22Rv1 (cell line): ENCODE measurements around the gene SPINK2.

ENCODE experiments used
- ZFX ChIP-seq: fragments of 450-650 bp; IDR thresholded peaks from 2 replicates; pipeline ENCODE4 v1.6.1; 2017; ENCODE audit warnings: antibody characterized with exemption, borderline replicate concordance
- TF ChIP-seq, protein P1 (sequence below): fragments of 450-650 bp; IDR thresholded peaks from 2 replicates; pipeline ENCODE4 v1.5.1; 2017; ENCODE audit warnings: mild to moderate bottlenecking

DNA sequence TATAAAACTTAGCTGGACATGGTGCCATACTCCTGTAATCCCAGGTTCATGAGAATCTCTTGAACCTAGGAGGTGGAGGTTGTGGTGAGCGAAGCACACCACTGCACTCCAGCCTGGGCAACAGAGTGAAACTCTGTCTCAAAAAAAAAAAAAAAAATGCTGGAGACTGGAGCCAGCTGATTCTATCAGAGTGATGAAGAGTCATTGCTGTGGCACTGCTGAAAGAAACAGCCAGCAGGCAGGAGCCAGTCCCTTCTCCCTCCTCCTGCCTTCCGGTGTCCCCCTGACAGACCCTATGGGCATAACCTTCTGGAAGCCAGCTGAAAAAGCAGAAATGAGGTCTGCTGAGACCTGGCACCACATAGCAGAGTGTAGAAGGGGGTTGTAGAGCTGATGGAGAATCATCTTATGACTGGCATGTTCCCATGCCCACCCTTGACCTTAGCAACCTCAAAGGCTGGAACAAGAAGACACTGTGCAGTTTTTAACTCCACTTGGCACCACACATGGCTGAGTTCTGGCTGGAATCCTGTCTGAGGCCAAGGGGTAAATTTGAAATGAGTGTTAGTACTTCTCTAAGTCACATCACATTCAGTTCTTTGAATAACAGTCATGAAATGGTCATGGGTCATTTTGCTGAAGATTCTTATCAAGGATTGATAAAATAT, 2.6 kb upstream of the SPINK2 start:
- TF ChIP-seq, protein P1, sequence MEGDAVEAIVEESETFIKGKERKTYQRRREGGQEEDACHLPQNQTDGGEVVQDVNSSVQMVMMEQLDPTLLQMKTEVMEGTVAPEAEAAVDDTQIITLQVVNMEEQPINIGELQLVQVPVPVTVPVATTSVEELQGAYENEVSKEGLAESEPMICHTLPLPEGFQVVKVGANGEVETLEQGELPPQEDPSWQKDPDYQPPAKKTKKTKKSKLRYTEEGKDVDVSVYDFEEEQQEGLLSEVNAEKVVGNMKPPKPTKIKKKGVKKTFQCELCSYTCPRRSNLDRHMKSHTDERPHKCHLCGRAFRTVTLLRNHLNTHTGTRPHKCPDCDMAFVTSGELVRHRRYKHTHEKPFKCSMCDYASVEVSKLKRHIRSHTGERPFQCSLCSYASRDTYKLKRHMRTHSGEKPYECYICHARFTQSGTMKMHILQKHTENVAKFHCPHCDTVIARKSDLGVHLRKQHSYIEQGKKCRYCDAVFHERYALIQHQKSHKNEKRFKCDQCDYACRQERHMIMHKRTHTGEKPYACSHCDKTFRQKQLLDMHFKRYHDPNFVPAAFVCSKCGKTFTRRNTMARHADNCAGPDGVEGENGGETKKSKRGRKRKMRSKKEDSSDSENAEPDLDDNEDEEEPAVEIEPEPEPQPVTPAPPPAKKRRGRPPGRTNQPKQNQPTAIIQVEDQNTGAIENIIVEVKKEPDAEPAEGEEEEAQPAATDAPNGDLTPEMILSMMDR = no peak
- TF ChIP-seq ZFX = no peak
